KBM-7 (cell line): Measurements from ENCODE around the gene OR6Y1.

Source experiments
- DNase-seq: peaks from one replicate; pipeline ENCODE4 v3.0.0-alpha.2; 2015
- in situ Hi-C: fragments of 300-500 bp; cut with MboI; formaldehyde crosslinking; loops from 2 replicates; pipeline ENCODE4 v1.14.3; 2020; ENCODE audit warnings: low sequenced_read_pairs, low pct_unique_long_range_greater_than_20kb, mixed read lengths

OR6Y1 gene

DNA sequence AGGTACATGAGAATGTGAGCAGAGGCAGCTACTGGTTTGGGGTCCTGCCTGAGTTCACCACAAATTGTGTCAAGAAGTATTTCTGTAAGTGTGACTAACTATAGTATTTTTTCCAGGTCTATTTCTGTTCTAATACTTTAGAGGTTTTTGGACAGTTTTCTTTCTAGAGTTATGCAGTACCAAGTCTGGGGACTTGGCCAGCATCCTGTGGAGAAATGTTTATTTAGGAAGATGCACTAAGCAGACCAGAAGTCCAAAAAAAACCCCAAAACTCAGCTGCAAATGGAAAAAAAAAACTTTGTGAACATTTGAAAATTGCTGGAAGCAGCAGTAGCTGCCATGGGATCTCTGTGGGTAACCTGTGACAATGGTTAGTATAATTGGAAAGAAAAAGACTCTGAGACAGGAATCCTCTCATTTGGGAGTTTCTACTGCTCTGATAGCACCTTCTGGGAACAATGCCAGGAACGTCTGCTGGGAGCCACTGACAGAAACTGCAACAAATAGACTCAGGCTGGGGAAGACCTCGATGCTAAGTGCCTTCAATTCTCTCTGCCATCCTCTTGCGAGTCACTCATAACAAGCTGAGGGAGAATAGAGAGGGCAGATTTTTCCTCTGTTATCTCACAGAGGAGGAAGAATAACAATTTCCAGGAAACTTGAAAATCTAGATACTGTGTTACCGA is 44.6 kb downstream of the OR6Y1 start:
- in situ Hi-C loops = loop anchor here (25.0 kb wide), 1 partner anchor 553 kb away; no protein-coding TSS in a partner anchor
- no peak for DNase-seq

DNA sequence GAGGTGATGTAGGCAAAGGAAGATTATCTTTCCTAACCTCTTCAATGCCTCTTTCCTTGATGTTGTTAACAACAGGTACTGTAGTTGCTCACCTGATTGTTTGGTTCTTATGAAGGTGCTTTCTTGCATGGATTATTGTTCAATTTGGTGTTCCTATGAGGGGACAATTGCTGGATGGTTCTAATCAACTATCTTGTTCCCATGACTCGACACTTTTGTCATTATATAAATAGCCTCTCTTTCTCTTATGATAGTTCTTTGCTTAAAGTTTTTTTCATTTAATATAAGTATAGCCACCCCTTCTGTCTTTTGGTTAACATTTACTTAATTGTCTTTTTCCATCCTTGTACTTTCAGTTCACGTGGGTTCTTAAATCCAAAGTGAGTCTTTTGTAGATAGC is 46.7 kb downstream of the OR6Y1 start:
- in situ Hi-C loops = loop anchor here (25.0 kb wide), 1 partner anchor 555 kb away; no protein-coding TSS in a partner anchor
- no peak for DNase-seq

GRCh38 chr1:158506369-158506987 is 47.7 kb downstream of the OR6Y1 start:
- in situ Hi-C loops = loop anchor here (25.0 kb wide), 1 partner anchor 556 kb away; no protein-coding TSS in a partner anchor
- peak; percentile 56 for DNase-seq

DNA sequence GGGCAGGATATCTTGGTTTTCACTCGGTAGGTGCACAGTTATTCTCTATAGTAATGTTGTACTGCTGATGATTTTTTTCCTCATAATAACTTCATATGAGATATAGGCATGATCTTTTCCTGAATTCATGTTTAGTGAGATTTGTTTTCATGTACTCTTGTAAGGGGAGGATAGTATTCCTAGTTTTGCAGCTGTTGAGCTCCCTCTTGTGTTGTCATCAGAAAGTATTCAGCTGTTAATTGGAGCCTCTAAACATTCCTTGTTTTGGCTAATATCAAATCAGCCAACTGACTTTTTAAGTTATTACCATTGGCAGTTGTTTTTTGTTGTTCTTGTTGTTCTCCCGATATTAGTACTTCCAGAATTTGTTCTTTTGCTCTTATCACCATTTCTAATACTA is 57.8 kb downstream of the OR6Y1 start:
- in situ Hi-C loops = no loop called here
- peak; percentile 25 for DNase-seq

GRCh38 chr1:158494796-158495195 is 59.4 kb downstream of the OR6Y1 start:
- DNase-seq = no peak
- in situ Hi-C loops = no loop called here
